Femur (tissue), 1 donor: ENCODE measurements around the gene AGMO.

Source experiments
- DNase-seq: peaks from one replicate; pipeline ENCODE4 v3.0.0-alpha.2; 2017

Gene AGMO

DNA sequence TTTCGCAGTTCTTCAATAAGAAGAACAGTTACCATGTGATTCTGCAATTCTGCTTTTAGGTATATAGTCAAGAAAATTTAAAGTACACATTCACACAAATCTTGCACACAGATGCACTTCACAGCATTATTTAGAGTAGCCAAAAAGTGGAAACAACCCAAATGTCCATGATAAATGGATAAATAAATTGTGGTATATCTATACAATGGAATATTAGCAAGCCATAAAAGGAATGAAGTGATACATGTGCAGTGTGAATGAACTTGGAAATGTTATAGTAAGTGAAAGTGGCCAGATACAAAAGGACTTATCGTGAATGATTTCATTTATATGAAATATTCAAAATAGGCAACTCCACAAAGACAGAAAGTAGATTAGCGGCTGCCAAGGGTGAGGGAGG is 109.1 kb downstream of the AGMO start:
- no peak for DNase-seq

GRCh38 chr7:15446722-15447121 is 115.1 kb downstream of the AGMO start:
- no peak for DNase-seq

DNA sequence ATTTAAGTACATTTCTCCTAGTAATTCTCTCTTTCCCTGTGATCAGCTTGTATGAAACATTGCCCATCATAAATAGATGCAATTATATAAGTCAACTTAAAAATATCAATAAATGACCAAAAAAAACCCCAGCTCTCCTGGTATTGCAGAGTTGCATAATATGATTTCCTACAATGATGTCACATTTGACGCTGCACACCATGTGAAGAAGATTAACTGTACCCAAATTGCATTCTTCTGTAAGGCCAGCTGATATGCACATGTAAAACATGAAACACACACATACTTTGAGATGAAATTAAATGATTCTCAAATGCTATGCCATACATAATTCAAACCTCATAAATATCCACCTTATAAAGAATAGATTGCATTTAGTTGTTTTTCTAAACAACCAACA is 115.5 kb downstream of the AGMO start:
- DNase-seq, result no peak

- no peak for DNase-seq
These were observed 119.9 kb downstream of the AGMO start for GRCh38 chr7:15441915-15442314.

GRCh38 chr7:15440482-15440881 is 121.3 kb downstream of the AGMO start:
- no peak for DNase-seq

DNA sequence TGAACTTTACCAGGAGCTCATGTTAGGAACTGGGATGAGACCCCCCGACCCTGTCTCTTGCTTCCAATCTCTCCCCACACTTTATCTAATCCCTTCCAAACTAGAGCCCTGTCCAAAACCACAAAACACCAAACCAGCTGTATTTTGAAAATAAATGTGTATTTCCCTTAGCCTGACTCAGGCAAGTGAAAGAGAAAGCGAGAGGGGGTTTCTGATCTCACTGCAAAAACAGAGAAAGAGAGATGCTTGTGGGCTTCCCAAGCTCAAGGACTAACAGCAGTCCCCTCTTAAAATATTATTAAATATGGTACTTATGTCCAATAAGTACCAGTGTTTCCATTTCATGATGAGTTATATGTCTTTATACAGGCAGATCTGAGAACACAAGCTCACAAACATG is 122.0 kb downstream of the AGMO start:
- DNase-seq, result no peak

DNA sequence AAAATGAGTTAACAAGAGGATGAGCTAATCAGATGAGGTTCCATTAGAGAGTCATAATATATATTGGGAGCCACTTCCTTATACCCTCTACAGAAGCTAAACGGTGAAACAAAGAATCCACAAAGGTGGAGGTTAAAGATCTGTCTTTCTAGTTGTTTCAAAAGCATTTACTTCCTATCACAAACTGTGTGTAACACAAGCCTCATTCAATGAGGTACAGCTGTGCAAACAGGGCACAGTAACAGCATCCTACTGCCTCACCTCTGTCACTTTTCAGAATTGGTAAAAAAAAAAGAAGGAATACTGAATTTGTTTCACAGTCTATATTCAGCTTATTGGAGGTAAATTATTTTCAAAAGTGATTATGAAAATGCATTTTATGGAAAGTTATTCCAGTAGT is 128.7 kb downstream of the AGMO start:
- no peak for DNase-seq

- DNase-seq, result no peak
These were observed 130.9 kb downstream of the AGMO start for GRCh38 chr7:15430911-15431310.

DNA sequence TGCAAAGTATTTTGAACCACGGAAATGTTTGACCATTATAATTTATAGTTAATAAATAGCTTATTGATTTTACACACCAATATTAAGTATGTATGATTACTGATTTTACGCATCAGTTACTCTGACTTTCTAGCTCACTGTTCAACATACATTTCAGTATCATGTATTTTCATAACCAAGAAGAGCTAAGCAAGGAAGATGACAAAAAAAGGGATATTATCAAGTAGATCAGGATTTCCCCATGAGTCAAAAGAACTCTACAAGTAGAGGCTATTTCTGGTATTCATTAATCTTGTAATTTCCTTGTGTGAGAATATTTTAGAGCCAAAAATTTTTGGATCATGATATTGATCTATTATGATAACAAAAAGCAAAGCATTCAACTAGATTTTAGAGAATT is 131.6 kb downstream of the AGMO start:
- no peak for DNase-seq

- DNase-seq, result no peak
These were observed 137.3 kb downstream of the AGMO start for GRCh38 chr7:15424468-15424867.

DNA sequence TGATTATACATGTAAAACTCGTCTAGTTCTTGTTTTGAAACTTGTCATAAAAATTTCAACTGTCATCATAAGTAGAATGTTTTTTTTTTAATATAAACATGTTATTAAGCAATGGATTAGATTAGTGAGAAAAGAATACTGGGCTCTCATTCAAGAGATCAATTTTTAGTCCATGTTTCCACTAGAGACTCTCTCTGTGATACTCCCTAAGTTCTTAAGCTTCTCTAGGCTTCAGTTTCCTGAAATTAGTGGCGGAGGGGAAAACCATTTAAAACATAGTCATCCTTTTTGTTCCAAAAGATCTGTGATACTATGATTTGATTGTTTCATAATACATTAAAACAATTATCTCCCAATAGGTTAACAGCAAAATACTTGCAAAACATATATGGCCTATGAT is 142.2 kb downstream of the AGMO start:
- no peak for DNase-seq

DNA sequence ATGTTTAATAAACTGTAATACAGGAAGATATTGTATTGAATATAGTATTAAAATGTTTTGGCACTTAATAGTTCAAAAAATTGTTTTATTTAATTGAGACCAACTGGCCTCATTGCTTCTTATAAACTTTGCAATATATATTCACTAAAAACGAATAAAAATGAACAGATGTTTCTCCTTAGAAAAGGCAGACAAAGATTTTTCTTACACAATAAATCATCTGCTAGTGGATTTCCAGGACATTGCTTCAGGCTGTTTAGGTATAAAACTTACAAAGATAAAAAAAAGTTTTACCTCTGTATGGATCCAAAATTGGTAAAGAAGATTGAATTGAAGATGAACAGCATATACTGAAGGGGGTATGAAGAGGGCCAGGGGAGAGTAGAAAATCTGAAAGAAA is 143.6 kb downstream of the AGMO start:
- no peak for DNase-seq

DNA sequence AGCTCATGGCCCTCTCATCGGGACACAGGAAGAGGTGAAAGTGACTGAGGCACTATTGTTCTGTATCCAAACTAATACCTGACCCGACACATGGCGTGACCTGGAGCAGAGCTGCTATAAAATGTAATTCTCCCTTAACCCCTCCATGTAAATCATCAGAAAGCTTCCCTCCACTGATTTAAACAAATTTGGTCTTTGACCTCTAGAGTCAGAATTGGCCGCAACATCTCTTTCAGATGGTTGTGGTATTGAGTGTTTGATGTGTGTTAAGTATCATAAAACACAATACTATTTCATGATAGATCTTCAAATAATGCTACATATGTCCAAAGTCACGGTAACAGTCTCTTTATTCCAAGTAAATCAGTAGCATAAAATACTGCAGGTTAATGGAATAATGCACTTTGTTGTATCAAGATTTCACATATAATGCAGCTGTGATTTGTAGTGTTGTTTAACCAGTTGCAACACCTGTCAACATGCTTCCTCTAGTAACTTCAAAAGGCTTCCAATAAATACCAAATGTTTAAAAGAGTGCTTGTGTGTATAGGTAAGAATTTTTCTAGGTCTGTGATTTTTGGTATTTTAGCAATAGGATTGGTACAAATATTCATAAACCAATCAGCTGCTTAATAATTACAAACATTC is 144.3 kb downstream of the AGMO start:
- DNase-seq, result no peak

DNA sequence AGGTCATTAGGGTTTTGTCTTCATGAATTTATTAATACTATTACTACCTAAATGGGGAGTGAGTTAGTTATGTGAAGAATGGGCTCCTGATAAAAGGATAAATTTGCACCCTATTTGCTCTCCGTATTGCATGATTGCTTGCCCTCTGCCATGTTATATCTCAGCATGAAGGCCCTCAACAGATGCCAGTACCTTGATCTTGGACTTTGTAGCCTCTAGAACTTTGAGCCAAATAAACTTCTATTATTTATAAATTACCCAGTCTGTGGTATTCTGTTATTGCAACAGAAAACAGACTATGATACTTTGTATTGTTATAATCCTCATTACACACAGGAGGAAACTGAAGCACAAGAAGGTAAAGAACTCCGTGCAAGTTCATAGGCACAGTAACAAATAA is 150.8 kb downstream of the AGMO start:
- DNase-seq, result no peak

GRCh38 chr7:15407910-15408309 is 153.9 kb downstream of the AGMO start:
- no peak for DNase-seq

DNA sequence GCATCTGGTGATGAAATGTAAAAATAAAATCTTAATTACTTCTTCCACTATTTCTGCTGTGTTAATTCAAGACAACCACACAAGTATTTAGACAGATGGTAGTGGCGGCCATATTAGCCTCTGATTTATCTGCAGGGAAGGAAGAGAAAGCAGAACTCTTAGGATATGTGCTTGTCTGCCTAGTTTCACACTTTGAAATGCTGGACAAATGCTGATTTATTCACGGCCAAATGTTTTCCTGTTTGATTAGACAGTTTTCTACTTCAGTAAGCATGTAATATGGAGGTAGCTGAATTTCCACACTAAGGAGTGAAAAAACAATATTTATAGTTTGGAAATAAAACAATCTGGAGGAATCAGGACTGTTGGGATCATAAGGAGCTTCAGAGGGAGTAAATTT is 158.1 kb downstream of the AGMO start:
- DNase-seq, result no peak

DNA sequence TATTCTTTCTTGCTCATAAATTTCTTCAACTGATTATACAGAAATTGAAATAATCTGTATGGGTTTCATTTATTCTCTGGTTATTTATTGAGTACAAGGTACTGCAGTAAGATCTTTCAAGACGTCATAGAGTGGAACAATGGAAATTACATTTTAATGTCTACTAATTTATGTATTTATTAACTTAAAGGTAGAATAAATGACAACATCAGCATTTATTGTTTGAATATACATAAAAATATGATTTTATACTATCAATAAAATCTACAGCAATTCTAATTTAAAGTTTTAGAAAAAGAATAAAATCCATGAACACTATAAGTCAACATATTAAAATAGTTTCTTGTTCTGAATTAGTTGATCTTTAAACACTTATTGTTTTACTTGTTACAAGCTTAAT is 158.5 kb downstream of the AGMO start:
- no peak for DNase-seq

DNA sequence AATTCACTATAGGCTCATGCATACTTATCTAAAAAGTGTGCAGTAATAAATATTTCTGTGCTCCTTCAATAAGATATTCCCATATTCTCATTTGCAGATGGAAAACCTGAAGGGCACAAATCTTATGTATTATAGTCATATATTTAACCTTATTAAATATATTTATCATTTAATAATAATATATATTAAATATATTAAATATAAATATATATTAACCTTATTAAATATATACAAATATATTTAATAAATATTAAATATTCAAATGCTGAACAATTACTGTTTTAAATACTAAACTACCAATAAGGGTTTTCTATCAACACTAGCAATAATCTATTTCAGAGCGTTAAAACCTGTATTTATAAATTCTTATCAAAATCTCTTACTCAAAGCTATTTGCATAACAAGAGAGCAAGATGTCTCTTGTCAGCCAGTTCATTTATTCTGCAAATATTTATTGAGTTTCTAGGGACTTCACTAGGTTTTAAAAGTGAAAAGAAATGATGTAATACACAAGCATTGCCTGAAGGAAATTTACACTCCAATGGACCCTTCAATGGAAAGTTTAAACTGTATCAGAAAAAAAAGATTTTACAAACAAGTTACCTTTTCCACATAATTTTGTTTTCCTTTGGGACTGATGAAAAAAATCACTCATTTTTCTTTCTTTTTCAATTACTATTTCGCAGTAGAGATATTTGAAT is 159.2 kb downstream of the AGMO start:
- DNase-seq, result no peak

DNA sequence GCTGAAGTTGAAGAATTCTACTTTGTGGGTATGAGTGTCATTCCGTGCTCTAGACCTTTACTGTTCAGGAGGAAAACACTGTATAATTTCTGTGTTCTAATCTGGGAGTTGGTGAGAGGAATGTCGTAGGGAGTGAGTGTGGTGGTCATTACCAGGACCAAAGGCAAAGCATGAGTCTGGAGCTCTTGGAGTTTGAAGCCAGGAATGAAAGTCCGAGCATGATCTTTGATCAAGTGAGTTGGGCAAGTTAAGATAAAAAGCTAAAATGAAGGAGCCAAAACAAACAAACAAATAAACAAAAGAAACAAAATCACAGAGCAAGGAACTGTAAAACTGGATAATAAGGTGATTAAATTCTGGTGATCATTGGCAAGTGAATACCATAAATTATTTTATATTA is 161.4 kb downstream of the AGMO start:
- DNase-seq, result no peak

DNA sequence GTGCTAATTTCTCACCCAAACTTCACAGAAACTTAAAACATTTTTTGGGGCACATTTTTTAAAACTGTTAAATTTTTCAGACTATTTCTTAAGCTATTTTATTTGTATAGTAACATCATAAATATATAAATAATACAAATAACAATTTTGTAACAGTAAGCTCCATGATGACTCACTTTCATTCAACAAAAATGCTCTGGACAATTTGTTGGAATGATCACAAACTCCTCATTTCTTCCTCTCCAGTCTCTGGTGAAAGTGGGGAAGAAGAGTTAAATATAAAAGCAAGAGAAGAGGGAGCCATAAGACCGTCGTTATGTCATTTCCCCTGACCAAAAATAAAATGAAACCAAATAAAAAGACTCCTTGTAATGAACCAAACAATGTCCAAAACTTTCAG is 162.4 kb downstream of the AGMO start:
- no peak for DNase-seq

DNA sequence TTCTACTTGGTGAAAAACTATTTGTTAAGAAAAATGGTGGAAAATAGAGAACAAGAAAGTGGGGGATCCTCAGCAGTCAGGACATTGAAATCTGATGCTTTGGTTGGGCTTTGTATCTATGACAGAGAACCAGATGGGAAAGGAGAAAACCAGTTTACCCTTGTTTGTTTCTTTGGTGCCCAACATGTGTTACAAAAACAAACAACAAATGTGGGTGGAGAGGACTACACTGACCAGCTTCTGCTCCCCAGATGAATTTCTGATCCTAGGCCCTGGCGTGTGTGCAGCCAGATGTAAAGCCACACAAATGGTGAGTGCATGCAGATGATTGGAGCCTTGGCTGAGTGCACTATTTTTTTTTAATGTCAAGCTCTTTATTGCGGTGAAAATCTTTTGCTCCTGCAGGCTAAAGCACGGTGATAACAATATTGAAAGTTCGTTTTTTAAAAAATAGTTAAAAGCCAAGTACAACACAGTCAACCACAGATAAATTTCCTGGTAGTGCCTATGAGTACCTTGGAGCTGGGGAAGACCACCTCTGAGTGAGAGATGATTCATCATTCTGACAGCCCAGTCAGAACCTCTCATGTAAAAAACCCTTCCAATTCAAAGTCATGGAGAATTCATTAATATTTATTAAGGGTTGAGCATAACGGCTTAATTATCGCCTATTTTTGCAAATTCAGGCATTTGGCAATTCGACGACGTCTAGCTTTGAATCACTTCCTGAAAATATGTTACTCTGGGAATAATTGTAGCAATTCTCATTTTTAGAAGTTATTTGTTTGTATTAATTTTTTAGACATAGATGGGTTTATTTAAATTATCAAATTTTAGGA is 163.7 kb downstream of the AGMO start:
- DNase-seq, result no peak

- DNase-seq, result no peak
These were observed 164.7 kb downstream of the AGMO start for GRCh38 chr7:15397159-15397550.

GRCh38 chr7:15396210-15397158 is 165.3 kb downstream of the AGMO start:
- no peak for DNase-seq
